ENCODE data around the gene KLHL25.

DNA sequence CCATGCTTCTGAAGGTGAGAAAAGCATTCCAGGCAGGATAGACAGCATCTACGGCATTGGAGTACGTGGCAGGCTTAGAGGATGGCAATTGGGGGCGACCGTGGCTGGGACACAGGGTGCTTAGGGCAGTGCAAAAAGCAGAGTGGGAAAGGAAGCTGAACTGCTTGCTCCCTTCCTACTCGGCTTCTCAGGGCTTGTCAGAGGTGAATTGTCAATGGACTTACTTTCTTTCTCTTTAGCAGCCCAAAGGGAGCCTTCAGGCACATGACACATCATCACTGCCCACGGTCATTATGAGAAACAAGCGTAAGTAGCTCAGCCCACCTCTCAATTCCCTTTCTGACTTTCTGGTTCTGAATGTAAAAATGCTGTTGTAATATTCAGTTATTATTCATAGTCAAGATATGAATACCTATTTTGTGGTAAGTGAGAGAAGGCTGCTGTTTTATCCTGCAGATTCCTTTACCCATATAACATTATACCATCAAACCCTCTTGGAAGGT lies 84.3 kb downstream of the KLHL25 start:
- TF ChIP-seq CTCF (IDR thresholded peaks at IDR 0.05) (no peak), EP300 (IDR thresholded peaks at IDR 0.05) (no peak), POLR2AphosphoS5 (IDR thresholded peaks at IDR 0.05) (no peak)

Measured in sigmoid colon (tissue), 4 donors.